ENCODE results near the gene ARHGAP6.

ARHGAP6 gene

DNA sequence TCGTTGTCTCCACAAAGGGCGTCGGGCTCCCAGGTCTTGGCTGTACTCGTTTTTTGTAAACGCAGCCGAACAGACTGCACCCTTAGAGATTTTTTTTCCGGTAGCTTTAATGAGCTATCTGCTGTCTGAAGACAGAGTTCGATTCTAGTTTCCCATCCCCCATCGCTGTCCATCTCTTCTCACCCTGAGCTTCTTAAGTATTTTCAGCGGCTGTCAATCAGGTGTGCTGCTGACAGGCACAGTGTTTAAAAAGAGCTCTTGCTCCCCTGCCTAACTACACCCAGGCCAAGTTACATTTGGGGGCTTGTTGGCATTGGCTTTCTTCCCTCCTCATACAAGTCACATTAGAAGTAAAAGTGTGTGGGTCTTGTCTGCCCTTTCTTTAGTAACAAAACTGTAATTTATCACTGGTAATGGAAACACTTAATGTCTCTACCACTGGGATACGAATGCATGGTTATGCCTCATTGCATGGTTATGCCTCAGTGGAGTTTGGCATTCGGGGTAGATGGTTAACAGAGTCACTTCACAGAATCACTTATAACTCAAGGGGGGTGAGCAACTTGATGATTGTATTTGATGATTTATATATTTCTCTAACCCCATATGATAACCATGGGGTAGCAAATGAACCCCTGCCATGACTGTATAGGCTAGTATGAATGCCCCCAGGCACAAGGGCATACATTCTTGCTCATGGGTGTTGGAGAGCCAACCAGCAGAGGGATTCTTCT lies 1.4 kb upstream of the ARHGAP6 start:
- no peak for TF ChIP-seq SNAI2 (CRISPR knock-in tag; IDR thresholded peaks at IDR 0.05)
- ATAC-seq: no peak

DNA sequence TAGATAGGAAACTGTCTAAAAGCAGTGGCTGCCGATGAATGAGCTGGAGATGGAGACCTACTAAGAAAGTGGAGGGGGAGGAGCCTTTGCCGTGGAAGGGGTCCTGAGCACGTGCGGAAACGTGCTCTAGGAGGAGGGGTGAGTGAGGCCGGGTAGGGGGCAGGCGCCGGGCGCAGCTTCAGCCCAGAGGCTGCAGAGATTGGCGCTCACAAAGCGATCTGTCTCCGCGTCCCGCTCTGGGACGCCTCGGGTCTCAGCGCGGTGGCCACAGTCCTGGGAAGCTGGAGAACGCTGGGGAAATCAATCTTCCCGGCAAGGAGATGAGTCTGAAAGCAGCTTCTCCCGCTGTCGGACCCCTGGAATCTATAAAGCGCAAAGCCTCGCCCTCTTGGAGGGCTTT lies 444 bp upstream of the ARHGAP6 start:
- TF ChIP-seq, protein P1, sequence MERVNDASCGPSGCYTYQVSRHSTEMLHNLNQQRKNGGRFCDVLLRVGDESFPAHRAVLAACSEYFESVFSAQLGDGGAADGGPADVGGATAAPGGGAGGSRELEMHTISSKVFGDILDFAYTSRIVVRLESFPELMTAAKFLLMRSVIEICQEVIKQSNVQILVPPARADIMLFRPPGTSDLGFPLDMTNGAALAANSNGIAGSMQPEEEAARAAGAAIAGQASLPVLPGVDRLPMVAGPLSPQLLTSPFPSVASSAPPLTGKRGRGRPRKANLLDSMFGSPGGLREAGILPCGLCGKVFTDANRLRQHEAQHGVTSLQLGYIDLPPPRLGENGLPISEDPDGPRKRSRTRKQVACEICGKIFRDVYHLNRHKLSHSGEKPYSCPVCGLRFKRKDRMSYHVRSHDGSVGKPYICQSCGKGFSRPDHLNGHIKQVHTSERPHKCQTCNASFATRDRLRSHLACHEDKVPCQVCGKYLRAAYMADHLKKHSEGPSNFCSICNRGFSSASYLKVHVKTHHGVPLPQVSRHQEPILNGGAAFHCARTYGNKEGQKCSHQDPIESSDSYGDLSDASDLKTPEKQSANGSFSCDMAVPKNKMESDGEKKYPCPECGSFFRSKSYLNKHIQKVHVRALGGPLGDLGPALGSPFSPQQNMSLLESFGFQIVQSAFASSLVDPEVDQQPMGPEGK (CRISPR knock-in tag; IDR thresholded peaks at IDR 0.05; ENCODE audit: borderline replicate concordance): no peak
- TF ChIP-seq ESRRG (CRISPR knock-in tag; IDR thresholded peaks at IDR 0.05): no peak
- no peak for TF ChIP-seq POU6F1 (CRISPR knock-in tag; IDR thresholded peaks at IDR 0.05; ENCODE audit: borderline replicate concordance, low read depth)
- no peak for TF ChIP-seq ARNTL (CRISPR knock-in tag; IDR thresholded peaks at IDR 0.05; ENCODE audit: borderline replicate concordance, low read depth)
- TF ChIP-seq ZFP3 (CRISPR knock-in tag; IDR thresholded peaks at IDR 0.05): no peak
- TF ChIP-seq TCF4 (CRISPR knock-in tag; IDR thresholded peaks at IDR 0.05; ENCODE audit: borderline replicate concordance): no peak
- TF ChIP-seq CREB5 (CRISPR knock-in tag; IDR thresholded peaks at IDR 0.05; ENCODE audit: low read depth): no peak
- TF ChIP-seq, protein P2, sequence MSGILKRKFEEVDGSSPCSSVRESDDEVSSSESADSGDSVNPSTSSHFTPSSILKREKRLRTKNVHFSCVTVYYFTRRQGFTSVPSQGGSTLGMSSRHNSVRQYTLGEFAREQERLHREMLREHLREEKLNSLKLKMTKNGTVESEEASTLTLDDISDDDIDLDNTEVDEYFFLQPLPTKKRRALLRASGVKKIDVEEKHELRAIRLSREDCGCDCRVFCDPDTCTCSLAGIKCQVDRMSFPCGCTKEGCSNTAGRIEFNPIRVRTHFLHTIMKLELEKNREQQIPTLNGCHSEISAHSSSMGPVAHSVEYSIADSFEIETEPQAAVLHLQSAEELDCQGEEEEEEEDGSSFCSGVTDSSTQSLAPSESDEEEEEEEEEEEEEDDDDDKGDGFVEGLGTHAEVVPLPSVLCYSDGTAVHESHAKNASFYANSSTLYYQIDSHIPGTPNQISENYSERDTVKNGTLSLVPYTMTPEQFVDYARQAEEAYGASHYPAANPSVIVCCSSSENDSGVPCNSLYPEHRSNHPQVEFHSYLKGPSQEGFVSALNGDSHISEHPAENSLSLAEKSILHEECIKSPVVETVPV (CRISPR knock-in tag; IDR thresholded peaks at IDR 0.05): no peak
- TF ChIP-seq OSR1 (CRISPR knock-in tag; IDR thresholded peaks at IDR 0.05): no peak
- no peak for TF ChIP-seq ZFP30 (CRISPR knock-in tag; IDR thresholded peaks at IDR 0.05)
- no peak for TF ChIP-seq PPARA (CRISPR knock-in tag; IDR thresholded peaks at IDR 0.05; ENCODE audit: borderline replicate concordance)
- TF ChIP-seq ZNF70 (CRISPR knock-in tag; IDR thresholded peaks at IDR 0.05): no peak
- TF ChIP-seq ISL1 (CRISPR knock-in tag; IDR thresholded peaks at IDR 0.05): no peak
- no peak for TF ChIP-seq GLIS3 (CRISPR knock-in tag; IDR thresholded peaks at IDR 0.05)
- no peak for TF ChIP-seq SNAI2 (CRISPR knock-in tag; IDR thresholded peaks at IDR 0.05)
- TF ChIP-seq BACH2 (CRISPR knock-in tag; IDR thresholded peaks at IDR 0.05; ENCODE audit: borderline replicate concordance): no peak
- TF ChIP-seq CSDC2 (CRISPR knock-in tag; IDR thresholded peaks at IDR 0.05): no peak
- TF ChIP-seq TSHZ2 (CRISPR knock-in tag; IDR thresholded peaks at IDR 0.05): no peak
- no peak for TF ChIP-seq ZNF8 (CRISPR knock-in tag; IDR thresholded peaks at IDR 0.05)

DNA sequence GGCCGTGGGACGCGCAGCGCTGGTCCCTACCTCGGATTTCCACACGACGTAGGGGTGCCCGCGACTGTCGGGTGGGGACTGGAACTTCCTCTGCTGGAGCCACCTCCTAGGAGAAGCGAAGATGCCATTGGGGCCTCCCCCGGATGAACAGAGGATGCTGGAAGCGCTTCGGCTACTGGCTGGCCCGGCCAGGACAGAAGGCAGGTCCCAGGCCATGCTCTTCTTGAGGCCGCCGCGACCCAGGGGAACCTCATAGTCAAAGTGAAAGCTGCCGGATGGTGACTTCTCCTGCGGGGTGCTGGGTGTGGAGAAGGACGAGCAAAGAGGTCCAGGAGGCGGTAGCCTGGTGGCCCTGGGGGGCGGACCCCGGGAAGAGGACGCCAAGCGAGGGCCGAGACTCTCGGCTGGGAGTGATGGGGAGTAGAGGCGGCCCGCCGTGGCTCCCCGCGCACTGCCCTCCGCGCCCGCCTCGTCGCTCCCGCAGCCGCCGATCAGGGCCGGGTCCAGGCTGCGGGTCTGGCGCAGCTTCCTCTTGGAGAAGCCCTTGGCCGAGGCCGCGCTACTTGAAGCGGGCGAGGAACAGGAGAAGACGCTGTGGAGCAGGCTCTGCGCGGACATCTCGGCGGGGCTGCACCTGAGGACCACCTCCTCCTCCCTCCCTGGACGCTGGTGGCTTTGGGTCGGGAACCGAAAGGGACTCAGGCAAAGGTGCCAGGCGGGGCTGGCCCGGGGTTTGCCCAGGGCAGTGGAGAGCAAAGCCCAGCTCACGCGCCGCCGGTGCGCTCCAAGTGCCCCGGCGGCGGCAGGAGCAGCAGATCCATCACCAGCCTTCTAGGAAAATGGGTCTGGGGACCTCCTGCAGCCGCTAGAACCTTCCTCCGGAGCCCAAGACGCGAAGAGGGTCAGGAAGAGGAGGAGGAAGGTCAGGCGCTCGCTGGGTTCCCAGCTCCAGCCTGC lies 1.2 kb downstream of the ARHGAP6 start:
- no peak for TF ChIP-seq ISL1 (CRISPR knock-in tag; IDR thresholded peaks at IDR 0.05)
- no peak for TF ChIP-seq ZC3H10 (CRISPR knock-in tag; IDR thresholded peaks at IDR 0.05)
- no peak for TF ChIP-seq PPARA (CRISPR knock-in tag; IDR thresholded peaks at IDR 0.05; ENCODE audit: borderline replicate concordance)
- TF ChIP-seq POU6F1 (CRISPR knock-in tag; IDR thresholded peaks at IDR 0.05; ENCODE audit: borderline replicate concordance, low read depth): no peak
- no peak for TF ChIP-seq ESRRG (CRISPR knock-in tag; IDR thresholded peaks at IDR 0.05)
- TF ChIP-seq ZFP3 (CRISPR knock-in tag; IDR thresholded peaks at IDR 0.05): no peak
- no peak for TF ChIP-seq SNAI2 (CRISPR knock-in tag; IDR thresholded peaks at IDR 0.05)
- TF ChIP-seq, protein P2 (CRISPR knock-in tag; IDR thresholded peaks at IDR 0.05): no peak
- no peak for TF ChIP-seq ZFP30 (CRISPR knock-in tag; IDR thresholded peaks at IDR 0.05)
- no peak for TF ChIP-seq ZNF8 (CRISPR knock-in tag; IDR thresholded peaks at IDR 0.05)
- TF ChIP-seq ARNTL (CRISPR knock-in tag; IDR thresholded peaks at IDR 0.05; ENCODE audit: borderline replicate concordance, low read depth): no peak
- no peak; the same call in 2 of the 3 replicates for ATAC-seq

More for the DNA sequence above, 444 bp upstream of the ARHGAP6 start:
- 0 out of 3 replicates have a peak, but pooled peaks have one; percentile 29 for ATAC-seq
